ENCODE results near the gene SOX6.

DNA sequence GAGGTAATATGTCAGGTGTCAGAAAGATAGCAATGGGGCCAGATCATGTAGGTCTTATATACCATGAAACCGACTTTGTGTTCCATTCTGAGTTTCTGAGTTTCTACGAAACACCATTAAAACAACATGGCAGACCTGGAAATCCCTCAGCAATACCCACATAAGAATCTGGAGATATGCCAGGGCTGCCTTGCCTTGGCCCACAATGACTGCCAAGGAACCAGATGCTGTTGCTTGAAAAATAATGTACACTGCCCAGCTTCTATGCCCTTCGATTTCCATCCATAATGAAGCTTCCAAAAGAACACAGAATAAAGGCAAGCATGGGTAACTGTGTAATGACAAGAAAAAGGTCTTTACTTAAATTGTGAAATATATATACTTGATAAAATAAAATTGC is 277.4 kb downstream of the SOX6 start:
- TF ChIP-seq, protein P1, sequence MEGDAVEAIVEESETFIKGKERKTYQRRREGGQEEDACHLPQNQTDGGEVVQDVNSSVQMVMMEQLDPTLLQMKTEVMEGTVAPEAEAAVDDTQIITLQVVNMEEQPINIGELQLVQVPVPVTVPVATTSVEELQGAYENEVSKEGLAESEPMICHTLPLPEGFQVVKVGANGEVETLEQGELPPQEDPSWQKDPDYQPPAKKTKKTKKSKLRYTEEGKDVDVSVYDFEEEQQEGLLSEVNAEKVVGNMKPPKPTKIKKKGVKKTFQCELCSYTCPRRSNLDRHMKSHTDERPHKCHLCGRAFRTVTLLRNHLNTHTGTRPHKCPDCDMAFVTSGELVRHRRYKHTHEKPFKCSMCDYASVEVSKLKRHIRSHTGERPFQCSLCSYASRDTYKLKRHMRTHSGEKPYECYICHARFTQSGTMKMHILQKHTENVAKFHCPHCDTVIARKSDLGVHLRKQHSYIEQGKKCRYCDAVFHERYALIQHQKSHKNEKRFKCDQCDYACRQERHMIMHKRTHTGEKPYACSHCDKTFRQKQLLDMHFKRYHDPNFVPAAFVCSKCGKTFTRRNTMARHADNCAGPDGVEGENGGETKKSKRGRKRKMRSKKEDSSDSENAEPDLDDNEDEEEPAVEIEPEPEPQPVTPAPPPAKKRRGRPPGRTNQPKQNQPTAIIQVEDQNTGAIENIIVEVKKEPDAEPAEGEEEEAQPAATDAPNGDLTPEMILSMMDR (IDR thresholded peaks at IDR 0.05; ENCODE audit: insufficient read depth, low read depth, low read length) = no peak
- no peak for TF ChIP-seq EZH2 (IDR thresholded peaks at IDR 0.05; ENCODE audit: insufficient read depth, low read length)

Data from astrocyte (in vitro differentiated cells and primary cell).